Measurements from ENCODE around the gene CDK3.
A peak's percentile ranks its signal among the peaks of the same experiment; 100 is the strongest.

CDK3 gene

GRCh38 chr17:75979705-75980187 lies 20.9 kb upstream of the CDK3 start:
- peak overlapping the region; percentile 70 for H3K4me3 ChIP-seq (replicated peaks; ENCODE audit: low read depth, low read length)
- TF ChIP-seq CTCF (IDR thresholded peaks at IDR 0.05; ENCODE audit: insufficient read depth, low read length, poor library complexity, severe bottlenecking): no peak
- no peaks in the 10 kb centered on the region for H3K36me3 ChIP-seq (ENCODE audit: control insufficient read depth, insufficient read depth, low read length)
- no peak for DNase-seq (ENCODE audit: extremely low read depth, insufficient read length)
- H3K27me3 ChIP-seq (replicated peaks; ENCODE audit: control insufficient read depth, insufficient read depth, low read length): no peaks in the 10 kb centered on the region

- no peak for DNase-seq (ENCODE audit: extremely low read depth, insufficient read length)
- H3K36me3 ChIP-seq (ENCODE audit: control insufficient read depth, insufficient read depth, low read length): no peaks in the 10 kb centered on the region
- H3K4me3 ChIP-seq (replicated peaks; ENCODE audit: low read depth, low read length): peak overlapping the region; percentile 70
- no peak for TF ChIP-seq CTCF (IDR thresholded peaks at IDR 0.05; ENCODE audit: insufficient read depth, low read length, poor library complexity, severe bottlenecking)
- no peaks in the 10 kb centered on the region for H3K27me3 ChIP-seq (replicated peaks; ENCODE audit: control insufficient read depth, insufficient read depth, low read length)
Measured at GRCh38 chr17:75980188-75981018, 20.3 kb upstream of the CDK3 start.

DNA sequence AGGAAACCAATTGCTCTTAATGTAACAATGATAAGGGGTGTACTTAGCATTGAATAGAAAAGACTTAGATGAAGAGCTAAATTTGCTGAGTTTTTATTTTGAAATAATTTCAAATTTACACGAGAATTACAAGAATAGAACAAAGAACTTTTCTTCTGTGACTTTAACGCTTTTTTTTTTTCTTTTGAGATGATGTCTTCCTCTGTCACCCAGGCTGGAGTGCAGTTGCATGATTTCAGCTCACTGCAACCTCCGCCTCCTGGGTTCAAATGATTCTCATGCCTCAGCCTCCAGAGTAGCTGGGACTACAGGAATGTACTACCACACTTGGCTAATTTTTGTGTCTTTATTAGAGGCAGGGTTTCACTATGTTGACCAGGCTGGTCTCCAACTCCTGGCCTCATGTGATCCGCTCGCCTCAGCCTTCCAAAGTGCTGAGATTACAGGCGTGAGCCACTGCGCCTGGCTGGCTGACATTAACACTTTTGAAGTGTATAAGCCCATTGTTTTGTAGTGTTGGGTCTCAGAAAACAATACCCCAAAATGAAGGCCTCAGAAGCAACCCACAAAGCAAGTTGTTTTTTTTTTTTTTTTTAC lies 19.5 kb upstream of the CDK3 start:
- H3K4me3 ChIP-seq (replicated peaks; ENCODE audit: low read depth, low read length): no peak overlapping the region
- DNase-seq (ENCODE audit: extremely low read depth, insufficient read length): no peak
- no peaks in the 10 kb centered on the region for H3K27me3 ChIP-seq (replicated peaks; ENCODE audit: control insufficient read depth, insufficient read depth, low read length)
- no peak for TF ChIP-seq CTCF (IDR thresholded peaks at IDR 0.05; ENCODE audit: insufficient read depth, low read length, poor library complexity, severe bottlenecking)
- no peaks in the 10 kb centered on the region for H3K36me3 ChIP-seq (ENCODE audit: control insufficient read depth, insufficient read depth, low read length)

- H3K36me3 ChIP-seq (ENCODE audit: control insufficient read depth, insufficient read depth, low read length): peaks cover 3% of the 10 kb centered on the region; the same call in 1 of the 2 replicates
- no peaks in the 10 kb centered on the region for H3K27me3 ChIP-seq (replicated peaks; ENCODE audit: control insufficient read depth, insufficient read depth, low read length)
- no peak for DNase-seq (ENCODE audit: extremely low read depth, insufficient read length)
- H3K4me3 ChIP-seq (replicated peaks; ENCODE audit: low read depth, low read length): no peak overlapping the region
- TF ChIP-seq CTCF (IDR thresholded peaks at IDR 0.05; ENCODE audit: insufficient read depth, low read length, poor library complexity, severe bottlenecking): no peak
Measured at GRCh38 chr17:75983501-75984181, 17.0 kb upstream of the CDK3 start.

- no peaks in the 10 kb centered on the region for H3K27me3 ChIP-seq (replicated peaks; ENCODE audit: control insufficient read depth, insufficient read depth, low read length)
- no peak for TF ChIP-seq CTCF (IDR thresholded peaks at IDR 0.05; ENCODE audit: insufficient read depth, low read length, poor library complexity, severe bottlenecking)
- no peak for DNase-seq (ENCODE audit: extremely low read depth, insufficient read length)
- H3K4me3 ChIP-seq (replicated peaks; ENCODE audit: low read depth, low read length): no peak overlapping the region
- peaks cover 3% of the 10 kb centered on the region; the same call in 1 of the 2 replicates for H3K36me3 ChIP-seq (ENCODE audit: control insufficient read depth, insufficient read depth, low read length)
Measured at GRCh38 chr17:75985986-75986385, 14.7 kb upstream of the CDK3 start.
